H1 (cell line): ENCODE data around the gene ARID5B. TPM values are rescaled to one million over a fixed set of nuclear protein-coding genes. Genes with fewer than 3 reads are reported as not detected.
A peak's percentile ranks its signal among the peaks of the same experiment; 100 is the strongest.

Experiments used
- CTCF ChIA-PET: fragments of 300-600 bp; sonication (Branson Sonifier 250); formaldehyde crosslinking; loops from one replicate; lab custom pipeline; 2021; ENCODE audit not compliant: partially characterized antibody; lab: Charles Lee
- POLR2A ChIA-PET: fragments of 300-600 bp; sonication (Branson Sonifier 250); formaldehyde crosslinking; loops from one replicate; lab custom pipeline; 2021; ENCODE audit warnings: inconsistent platforms; ENCODE audit not compliant: partially characterized antibody; lab: Charles Lee
- DNase-seq, 2 experiments: peaks; one replicate each; pipeline versions ENCODE4 v3.0.0 to v3.0.0-alpha.2; 2010 to 2022; ENCODE audit warnings: low spot score in 2 of 2, low read depth in 1 of 2, mixed read lengths in 1 of 2
- FAIRE-seq: peaks from 2 replicates; lab custom pipeline; 2011; peaks lifted over from hg19 to GRCh38; lab: Jason Lieb, UNC
- H2AFZ ChIP-seq: 2 replicates; pipeline ENCODE4 v1.8.1; 2012; ENCODE audit warnings: low read length, inconsistent platforms
- H2AK5ac ChIP-seq: 2 replicates; pipeline ENCODE4 v1.6.1; 2013; ENCODE audit warnings: low read depth, low read length
- H2BK120ac ChIP-seq: replicated peaks from 2 replicates; pipeline ENCODE3; 2013; ENCODE audit warnings: low read depth, low read length, inconsistent platforms
- H2BK12ac ChIP-seq: 2 replicates; pipeline ENCODE4 v1.6.1; 2013; ENCODE audit warnings: low read depth, low read length
- H2BK15ac ChIP-seq: 2 replicates; pipeline ENCODE4 v1.6.1; 2013; ENCODE audit warnings: low read length
- H2BK20ac ChIP-seq: 2 replicates; pipeline ENCODE4 v1.6.1; 2013; ENCODE audit warnings: low read length
- H2BK5ac ChIP-seq: 2 replicates; pipeline ENCODE4 v1.6.1; 2013; ENCODE audit warnings: low read depth, low read length
- H3K14ac ChIP-seq: 2 replicates; pipeline ENCODE4 v1.6.1; 2013; ENCODE audit warnings: inconsistent platforms; ENCODE audit not compliant: insufficient read length
- H3K18ac ChIP-seq: 2 replicates; pipeline ENCODE4 v1.6.1; 2013; ENCODE audit warnings: low read length; ENCODE audit errors: extremely low read depth
- H3K23ac ChIP-seq: 2 replicates; pipeline ENCODE4 v1.6.1; 2013; ENCODE audit warnings: inconsistent platforms; ENCODE audit not compliant: insufficient read length
- H3K23me2 ChIP-seq: 2 replicates; pipeline ENCODE4 v1.6.1; 2013; ENCODE audit warnings: low read depth, low read length
- H3K27ac ChIP-seq: 2 replicates; pipeline ENCODE4 v1.6.1; 2011; ENCODE audit warnings: low read depth, low read length, inconsistent platforms
- H3K27me3 ChIP-seq, 4 experiments: replicated peaks in 1 of 4; 1 replicate in 1 of 4; 2 replicates in 3 of 4; pipeline versions ENCODE4 v1.6.1 to v1.8.1; 2011 to 2013; ENCODE audit warnings: low read length in 3 of 4, mild to moderate bottlenecking in 3 of 4, inconsistent platforms in 2 of 4, mixed read lengths in 2 of 4, moderate library complexity in 1 of 4; ENCODE audit not compliant: control insufficient read depth in 3 of 4, insufficient read depth in 3 of 4; ENCODE audit errors: extremely low read depth in 1 of 4
- H3K36me3 ChIP-seq, 4 experiments: 2 replicates each; pipeline versions ENCODE4 v1.6.1 to v1.8.1; 2011 to 2013; ENCODE audit warnings: mild to moderate bottlenecking in 4 of 4, low read length in 3 of 4, moderate library complexity in 2 of 4, control low read depth in 1 of 4, inconsistent platforms in 1 of 4; ENCODE audit not compliant: insufficient read depth in 4 of 4, control insufficient read depth in 2 of 4
- H3K4ac ChIP-seq: replicated peaks from 2 replicates; pipeline ENCODE3; 2013; ENCODE audit warnings: low read length, low read depth, mixed read lengths, inconsistent platforms; ENCODE audit not compliant: insufficient read length
- H3K4me1 ChIP-seq, 4 experiments: replicated peaks in 1 of 4; 1 replicate in 1 of 4; 2 replicates in 3 of 4; pipeline versions ENCODE4 v1.6.1 to v1.8.1; 2011 to 2013; ENCODE audit warnings: low read length in 3 of 4, inconsistent platforms in 2 of 4, mixed read lengths in 1 of 4; ENCODE audit not compliant: insufficient read depth in 4 of 4, control insufficient read depth in 3 of 4
- H3K4me2 ChIP-seq, 2 experiments: 2 replicates each; pipeline versions ENCODE4 v1.6.1 to v1.8.1; 2011 to 2013; ENCODE audit warnings: low read depth in 2 of 2, low read length in 2 of 2, control low read depth in 1 of 2, inconsistent platforms in 1 of 2, mild to moderate bottlenecking in 1 of 2; ENCODE audit not compliant: insufficient read depth in 1 of 2
- H3K4me3 ChIP-seq, 4 experiments: fragments of 200-600, 300-600 bp in 1 of 4; sonication (generic), shearing (Covaris generic), sonication (Bioruptor Twin) in 1 of 4; 2 replicates each; pipeline versions ENCODE4 v1.5.1 to v1.8.1; 2011 to 2016; ENCODE audit warnings: low read length in 4 of 4, low read depth in 3 of 4, control low read depth in 2 of 4, inconsistent platforms in 2 of 4, mild to moderate bottlenecking in 2 of 4, mixed read lengths in 1 of 4, moderate library complexity in 1 of 4; ENCODE audit not compliant: insufficient read depth in 2 of 4; ENCODE audit errors: extremely low read depth in 1 of 4
- H3K56ac ChIP-seq: replicated peaks from 2 replicates; pipeline ENCODE3; 2013; ENCODE audit warnings: low read depth, mild to moderate bottlenecking, mixed read lengths, low read length, inconsistent platforms; ENCODE audit not compliant: insufficient read length
- H3K79me1 ChIP-seq: 2 replicates; pipeline ENCODE4 v1.6.1; 2013; ENCODE audit warnings: low read depth, low read length, control low read depth
- H3K79me2 ChIP-seq, 2 experiments: 2 replicates each; pipeline versions ENCODE4 v1.6.1 to v1.8.1; 2012 to 2013; ENCODE audit warnings: low read length in 2 of 2, mild to moderate bottlenecking in 2 of 2, inconsistent platforms in 1 of 2; ENCODE audit not compliant: insufficient read depth in 2 of 2, control insufficient read depth in 1 of 2
- H3K9ac ChIP-seq, 4 experiments: replicated peaks in 1 of 4; 1 replicate in 1 of 4; 2 replicates in 3 of 4; pipeline versions ENCODE4 v1.6.1 to v1.8.1; 2011 to 2013; ENCODE audit warnings: low read depth in 3 of 4, low read length in 3 of 4, control low read depth in 2 of 4, mild to moderate bottlenecking in 2 of 4, moderate library complexity in 2 of 4, inconsistent platforms in 1 of 4; ENCODE audit errors: extremely low read depth in 1 of 4
- H3K9me3 ChIP-seq, 2 experiments: 2 replicates each; pipeline versions ENCODE4 v1.6.1 to v1.8.1; 2012 to 2013; ENCODE audit warnings: mild to moderate bottlenecking in 2 of 2, moderate library complexity in 2 of 2, control low read depth in 1 of 2, inconsistent platforms in 1 of 2, low read depth in 1 of 2, low read length in 1 of 2, mixed read lengths in 1 of 2; ENCODE audit not compliant: insufficient read depth in 2 of 2
- H4K20me1 ChIP-seq, 2 experiments: replicated peaks in 1 of 2; 2 replicates each; pipeline versions ENCODE3 to v1.8.1; 2011 to 2013; ENCODE audit warnings: inconsistent platforms in 2 of 2, low read length in 2 of 2, mild to moderate bottlenecking in 1 of 2; ENCODE audit not compliant: insufficient read depth in 2 of 2, control insufficient read depth in 1 of 2
- H4K5ac ChIP-seq: 2 replicates; pipeline ENCODE4 v1.6.1; 2013; ENCODE audit warnings: low read length, low read depth, mixed read lengths, inconsistent platforms; ENCODE audit not compliant: insufficient read length
- H4K8ac ChIP-seq: 2 replicates; pipeline ENCODE4 v1.8.0; 2013; ENCODE audit warnings: mild to moderate bottlenecking, moderate library complexity, low read length, inconsistent platforms; ENCODE audit not compliant: insufficient read depth; ENCODE audit errors: extremely low read depth
- H4K91ac ChIP-seq: replicated peaks from 2 replicates; pipeline ENCODE3; 2013; ENCODE audit warnings: low read length, mixed read lengths, inconsistent platforms; ENCODE audit not compliant: insufficient read length
- EGR1 ChIP-seq: IDR thresholded peaks from 2 replicates; pipeline ENCODE4 v1.6.1; 2011; ENCODE audit warnings: low read depth, low read length, borderline replicate concordance
- GTF2F1 ChIP-seq: IDR thresholded peaks from 2 replicates; pipeline ENCODE4 v1.6.1; 2012; ENCODE audit warnings: low read depth, low read length, improper control_type of control experiment, borderline replicate concordance
- KDM5A ChIP-seq: fragments of 200-600 bp; IDR thresholded peaks from 2 replicates; pipeline ENCODE4 v1.7.1; 2012; ENCODE audit warnings: mild to moderate bottlenecking, low read length, inconsistent platforms, mixed read lengths
- PHF8 ChIP-seq: fragments of 200-600 bp; sonication (generic); conservative IDR thresholded peaks from 2 replicates; pipeline ENCODE4 v1.7.1; 2012; ENCODE audit warnings: low read depth, mild to moderate bottlenecking, inconsistent platforms, low read length, moderate library complexity
- POLR2A ChIP-seq, 2 experiments: IDR thresholded peaks; 1 replicate in 1 of 2; 2 replicates in 1 of 2; pipeline ENCODE4 v1.6.1; 2011; ENCODE audit warnings: low read depth in 2 of 2, low read length in 2 of 2, mild to moderate bottlenecking in 2 of 2; ENCODE audit errors: control extremely low read depth in 1 of 2
- SAP30 ChIP-seq: fragments of 300-600 bp; sonication (generic); IDR thresholded peaks from 2 replicates; pipeline ENCODE4 v1.7.1; 2012; ENCODE audit warnings: low read length, moderate library complexity, mild to moderate bottlenecking, inconsistent platforms; ENCODE audit not compliant: insufficient read depth, insufficient replicate concordance
- SIX5 ChIP-seq: IDR thresholded peaks from 2 replicates; pipeline ENCODE4 v1.6.1; 2011; ENCODE audit warnings: mild to moderate bottlenecking, low read depth, low read length
- SRF ChIP-seq: IDR thresholded peaks from 2 replicates; pipeline ENCODE4 v1.6.1; 2011; ENCODE audit warnings: mild to moderate bottlenecking, low read depth, low read length, moderate library complexity
- TAF1 ChIP-seq: IDR thresholded peaks from 2 replicates; pipeline ENCODE4 v1.6.1; 2011; ENCODE audit warnings: mild to moderate bottlenecking, low read depth, low read length
- TAF7 ChIP-seq: optimal IDR thresholded peaks from 2 replicates; pipeline ENCODE3; 2011; ENCODE audit warnings: low read depth, mild to moderate bottlenecking, inconsistent platforms, low read length, moderate library complexity, borderline replicate concordance
- ZNF274 ChIP-seq: IDR thresholded peaks from 2 replicates; pipeline ENCODE4 v1.7.0; 2012; ENCODE audit warnings: low read length, borderline replicate concordance; ENCODE audit errors: extremely low read depth
- WGBS, 2 experiments: shearing (Covaris generic) in 1 of 2; methylation state at CpG; one replicate each; pipeline versions ENCODE4 v1.1.6 to v1.1.7; 2013 to 2015; ENCODE audit warnings: low lambda C conversion rate in 2 of 2, mixed read lengths in 2 of 2, inconsistent platforms in 1 of 2, low coverage in 1 of 2, missing lambda C conversion rate in 1 of 2; ENCODE audit not compliant: insufficient replicate concordance in 2 of 2, insufficient coverage in 1 of 2, insufficient read length in 1 of 2; ENCODE audit errors: extremely low coverage in 1 of 2, missing lambda C conversion rate in 1 of 2; 5-methylcytosine and 5-hydroxymethylcytosine counted together
- polyA plus RNA-seq, 7 experiments: library from polyadenylated mRNA; depleted of rRNA in 3 of 7; stranded (reverse) in 5 of 7; unstranded in 2 of 7; fragments of >200 nt in 5 of 7; fragments of 200-250 nt in 2 of 7; gene quantifications; 1 replicate in 5 of 7; 2 replicates in 1 of 7; 4 replicates in 1 of 7; pipeline versions ENCODE4 v1.2.1 to v1.2.3, GENCODE V29; 2011 to 2013; ENCODE audit warnings: missing spikeins in 2 of 7, mixed read lengths in 2 of 7
- total RNA-seq: library from RNA; stranded (reverse); fragmentation: NEBNext Ultra II Directional; extraction: Animal tissue kit (Norgen Biotek cat#: 25700); gene quantifications from 2 replicates; pipeline ENCODE4 v1.2.1, GENCODE V29; 2021
- TF ChIP-seq, protein P1 (sequence below): IDR thresholded peaks from 2 replicates; pipeline ENCODE4 v1.6.1; 2012; ENCODE audit warnings: low read length, inconsistent platforms
- TF ChIP-seq, protein P2 (sequence below): IDR thresholded peaks from 2 replicates; pipeline ENCODE4 v1.6.1; 2011; ENCODE audit warnings: low read depth, mild to moderate bottlenecking, low read length; ENCODE audit not compliant: insufficient read depth

ARID5B gene
- total and polyA plus RNA-seq, 2 of the 8 experiments (the other 6 are each of a cell fraction or from before 2014, with no cell fraction given), result 0.21 to 1.1 TPM

DNA sequence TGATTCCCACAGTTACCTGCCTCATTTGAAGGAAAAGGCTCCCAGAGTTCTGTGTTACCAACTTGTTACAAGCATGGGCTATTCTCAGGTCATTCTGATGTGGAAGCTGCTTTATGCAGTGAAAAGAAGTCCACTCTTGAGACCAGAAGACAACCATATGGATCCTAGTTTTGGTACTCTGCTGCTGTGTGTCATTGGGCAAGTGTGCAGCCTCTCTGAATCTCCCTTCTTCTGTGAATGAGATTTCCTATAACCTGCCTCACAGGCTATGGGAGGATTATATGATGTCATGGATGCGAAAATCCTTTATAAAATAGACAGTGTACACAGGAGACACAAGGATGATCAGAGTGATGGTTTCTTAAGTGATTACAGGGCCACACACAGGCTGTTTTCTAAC, 166.1 kb downstream of the ARID5B start:
- H3K9ac ChIP-seq, result peak overlapping the region in 1 of 4 experiments; percentile 8; a peak in 1 of 7 replicates
- H4K20me1 ChIP-seq, result no peaks in the 10 kb centered on the region
- no peak overlapping the region for H2BK12ac ChIP-seq
- ChIA-PET CTCF (no interaction called here), POLR2A (no interaction called here)
- H3K27me3 ChIP-seq, result no peaks in the 10 kb centered on the region
- H3K9me3 ChIP-seq, result no peaks in the 10 kb centered on the region
- H4K5ac ChIP-seq, result no peak overlapping the region
- H3K23me2 ChIP-seq, result no peaks in the 10 kb centered on the region
- H2BK120ac ChIP-seq, result no peak overlapping the region
- H3K36me3 ChIP-seq, result no peaks in the 10 kb centered on the region
- H3K23ac ChIP-seq, result no peak overlapping the region
- no peaks in the 10 kb centered on the region for H3K79me2 ChIP-seq
- DNase-seq (no peak), FAIRE-seq (no peak)
- no peak overlapping the region for H2AK5ac ChIP-seq
- no peak overlapping the region for H2BK15ac ChIP-seq
- no peak overlapping the region for H2AFZ ChIP-seq
- H4K91ac ChIP-seq, result no peak overlapping the region
- 100% methylated on average over 1 of the region's 1 CpG; no CpG with 5 or more reads in 1 of the 2 experiments for WGBS, 2 experiments
- H4K8ac ChIP-seq, result no peak overlapping the region
- H3K4ac ChIP-seq, result no peak overlapping the region
- H3K4me2 ChIP-seq, result no peak overlapping the region
- H2BK5ac ChIP-seq, result no peak overlapping the region
- H3K4me1 ChIP-seq, result 0 out of 7 replicates have a peak, but pooled peaks cover 0 to 3% (median 0%) of the 10 kb centered on the region in 4 experiments
- no peak overlapping the region for H3K56ac ChIP-seq
- H3K18ac ChIP-seq, result no peak overlapping the region
- H3K4me3 ChIP-seq, result no peak overlapping the region
- H3K14ac ChIP-seq, result no peak overlapping the region
- H2BK20ac ChIP-seq, result no peak overlapping the region
- no peaks in the 10 kb centered on the region for H3K79me1 ChIP-seq
- no peak overlapping the region for H3K27ac ChIP-seq
- TF ChIP-seq ZNF274, result no peak
- no peak for TF ChIP-seq SIX5
- TF ChIP-seq KDM5A, result no peak
- TF ChIP-seq GTF2F1, result no peak
- TF ChIP-seq PHF8, result no peak
- no peak for TF ChIP-seq SRF
- TF ChIP-seq, protein P1, sequence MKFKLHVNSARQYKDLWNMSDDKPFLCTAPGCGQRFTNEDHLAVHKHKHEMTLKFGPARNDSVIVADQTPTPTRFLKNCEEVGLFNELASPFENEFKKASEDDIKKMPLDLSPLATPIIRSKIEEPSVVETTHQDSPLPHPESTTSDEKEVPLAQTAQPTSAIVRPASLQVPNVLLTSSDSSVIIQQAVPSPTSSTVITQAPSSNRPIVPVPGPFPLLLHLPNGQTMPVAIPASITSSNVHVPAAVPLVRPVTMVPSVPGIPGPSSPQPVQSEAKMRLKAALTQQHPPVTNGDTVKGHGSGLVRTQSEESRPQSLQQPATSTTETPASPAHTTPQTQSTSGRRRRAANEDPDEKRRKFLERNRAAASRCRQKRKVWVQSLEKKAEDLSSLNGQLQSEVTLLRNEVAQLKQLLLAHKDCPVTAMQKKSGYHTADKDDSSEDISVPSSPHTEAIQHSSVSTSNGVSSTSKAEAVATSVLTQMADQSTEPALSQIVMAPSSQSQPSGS, result no peak
- no peak for TF ChIP-seq TAF1
- TF ChIP-seq TAF7, result no peak
- TF ChIP-seq SAP30, result no peak
- TF ChIP-seq, protein P2, sequence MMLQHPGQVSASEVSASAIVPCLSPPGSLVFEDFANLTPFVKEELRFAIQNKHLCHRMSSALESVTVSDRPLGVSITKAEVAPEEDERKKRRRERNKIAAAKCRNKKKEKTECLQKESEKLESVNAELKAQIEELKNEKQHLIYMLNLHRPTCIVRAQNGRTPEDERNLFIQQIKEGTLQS, result no peak
- no peak for TF ChIP-seq POLR2A (IDR thresholded peaks at IDR 0.05; ENCODE audit: control extremely low read depth in 1 of 2, low read depth in 2 of 2, low read length in 2 of 2)
- no peak for TF ChIP-seq EGR1
